HT-29 (cell line): ENCODE measurements around the gene PEX10. TPM values are rescaled to one million over a fixed set of nuclear protein-coding genes. Genes with fewer than 3 reads are reported as not detected.
A peak's percentile ranks its signal among the peaks of the same experiment; 100 is the strongest.

ENCODE experiments used
- DNase-seq: peaks from one replicate; pipeline ENCODE4 v3.0.0-alpha.2; 2015; ENCODE audit warnings: low spot score
- total RNA-seq: library from RNA; depleted of rRNA; stranded (reverse); fragments of >200 nt; shearing (Covaris generic); gene quantifications from 2 replicates; pipeline ENCODE4 v1.2.3, GENCODE V29; 2014

Gene PEX10
- total RNA-seq, 1 experiment from 2014 or later, result 72.2 TPM

DNA sequence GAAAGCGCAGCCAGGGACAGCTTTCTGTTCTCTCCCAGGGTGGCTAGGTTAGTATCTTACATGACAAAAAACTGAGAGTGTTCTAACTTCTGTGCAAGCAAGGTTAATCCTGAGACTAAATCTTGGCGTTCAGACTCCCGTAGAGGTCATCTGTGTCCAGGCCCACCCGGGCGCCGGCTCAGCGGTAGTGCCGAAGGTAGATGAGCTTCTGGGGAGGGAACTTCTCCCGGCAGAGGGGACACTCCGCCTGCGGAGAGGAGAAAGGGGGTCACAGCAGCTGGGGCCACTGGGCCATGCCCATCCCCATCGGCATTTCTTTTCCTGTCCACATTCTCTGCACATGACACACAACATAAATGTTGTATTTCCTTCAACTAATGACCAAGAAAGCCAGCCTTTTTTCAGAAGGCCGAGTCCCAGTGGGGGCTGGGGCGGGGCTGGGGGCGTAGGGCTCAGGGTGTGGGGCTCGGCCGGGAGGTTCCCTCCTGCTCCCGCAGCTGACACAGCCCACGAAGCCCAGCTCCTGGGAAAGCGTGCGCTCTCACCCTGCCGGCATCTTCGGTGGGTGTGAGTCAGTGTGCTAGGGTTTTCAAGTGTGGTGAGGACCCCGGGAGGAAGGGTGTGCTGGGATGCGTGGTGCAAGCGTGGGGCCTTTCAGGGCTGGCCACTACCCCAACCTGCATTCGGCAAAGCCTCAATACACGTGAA is 6.6 kb downstream of the PEX10 start:
- DNase-seq, result no peak

DNA sequence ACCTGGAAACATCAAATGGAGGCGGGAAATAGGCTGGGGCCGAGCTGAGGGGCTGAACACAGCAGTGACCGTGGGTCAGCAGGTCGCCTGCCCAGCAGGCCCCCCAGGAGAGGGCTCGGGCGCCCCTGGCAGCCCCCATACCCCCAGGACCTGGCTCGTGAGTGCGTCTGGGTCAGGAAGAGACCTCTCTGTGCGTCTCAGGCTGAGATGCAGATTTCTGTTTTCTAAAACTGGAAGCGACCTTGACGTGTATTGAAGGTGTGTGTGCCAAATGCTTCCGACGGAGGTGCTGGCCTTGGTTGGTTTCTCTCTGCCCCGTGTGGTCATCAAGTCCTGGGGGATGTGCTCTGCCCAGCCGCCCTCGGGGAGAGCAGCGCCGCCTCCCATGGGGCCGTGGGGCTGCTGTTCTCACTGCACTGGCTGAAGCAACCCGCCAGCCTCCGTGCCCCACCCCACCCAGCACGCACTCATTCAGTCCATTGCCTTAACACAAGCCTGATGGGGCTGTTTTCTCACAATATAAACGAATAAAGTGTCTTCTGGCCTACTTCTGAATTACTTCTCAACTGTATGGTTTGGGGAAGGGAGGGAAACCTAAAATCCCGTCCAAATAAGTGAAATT is 7.4 kb downstream of the PEX10 start:
- DNase-seq, result no peak

DNA sequence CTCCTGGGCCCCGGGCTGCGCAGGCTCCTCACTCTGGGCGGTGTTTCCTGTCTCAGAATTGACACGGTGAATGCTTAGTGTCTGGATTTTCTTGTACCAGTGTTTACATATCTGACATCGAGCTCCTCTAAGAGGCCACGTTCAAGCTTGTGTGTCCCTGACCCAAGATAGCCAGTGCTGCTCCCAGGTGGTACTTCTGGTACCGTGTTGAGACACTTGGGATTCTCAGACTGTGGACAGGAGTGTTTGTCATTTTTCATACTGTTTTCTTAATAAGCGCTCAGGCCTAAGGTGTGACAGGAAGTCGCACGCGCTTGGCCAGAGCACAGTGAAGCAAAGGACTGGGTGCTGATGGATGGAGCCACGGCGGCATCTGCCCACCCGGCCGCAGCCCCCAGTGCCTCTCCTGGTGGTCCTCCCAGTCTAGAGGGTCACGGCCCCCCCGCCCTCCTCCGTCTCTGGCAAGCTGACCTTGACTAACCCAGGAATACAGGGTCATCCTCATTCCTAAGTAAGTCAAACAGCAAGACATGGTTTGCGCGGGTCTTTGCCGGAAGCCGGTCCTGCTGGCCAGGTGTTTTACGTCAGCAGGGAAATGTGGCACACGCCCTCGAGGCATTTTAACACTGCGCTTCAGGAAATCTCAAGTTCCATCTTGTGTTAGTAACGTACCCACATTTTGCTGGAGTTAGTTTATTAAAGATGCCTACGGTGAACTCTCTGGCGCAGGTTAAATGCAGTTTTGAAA is 8.0 kb downstream of the PEX10 start:
- no peak for DNase-seq

GRCh38 chr1:2403273-2403672 is 9.1 kb downstream of the PEX10 start:
- DNase-seq, result no peak

DNA sequence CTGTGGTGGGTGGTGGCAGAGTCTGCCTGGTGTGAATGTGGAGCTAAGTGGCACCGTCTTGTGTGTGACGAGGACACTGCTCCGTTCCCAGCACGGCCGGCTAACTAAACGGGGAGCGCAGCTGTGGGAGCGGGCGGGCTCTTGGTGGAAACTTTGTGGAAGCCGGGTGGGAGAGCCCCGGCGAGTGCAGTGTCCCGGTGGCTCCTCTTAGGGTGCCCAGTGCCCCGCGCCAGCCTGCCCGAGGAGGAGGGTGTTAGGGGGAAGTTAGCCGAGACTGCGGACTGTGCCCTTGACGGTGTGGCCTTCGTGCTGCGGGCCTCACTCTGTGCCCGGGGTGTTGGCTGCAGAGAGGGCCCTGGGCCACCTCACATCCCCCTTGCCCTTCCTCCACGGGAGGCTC is 9.9 kb downstream of the PEX10 start:
- DNase-seq, result no peak

GRCh38 chr1:2400950-2401649 is 11.3 kb downstream of the PEX10 start:
- no peak for DNase-seq

DNA sequence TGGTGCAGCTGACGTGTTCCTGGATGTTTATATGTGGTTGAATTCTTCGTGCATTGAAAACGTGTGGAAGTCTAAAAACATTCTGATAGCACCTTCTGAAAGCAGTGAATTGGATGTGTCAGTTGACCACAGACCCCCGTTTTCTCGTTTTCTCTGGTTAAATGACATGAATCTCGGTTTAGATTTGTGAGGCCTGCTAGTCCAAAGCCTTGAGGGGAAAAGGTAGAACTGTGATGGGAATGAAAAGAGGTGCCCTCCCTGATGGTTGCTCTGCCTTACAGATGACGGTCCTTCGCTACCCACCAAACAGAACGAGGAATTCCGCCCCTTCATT is 11.8 kb downstream of the PEX10 start:
- no peak for DNase-seq

DNA sequence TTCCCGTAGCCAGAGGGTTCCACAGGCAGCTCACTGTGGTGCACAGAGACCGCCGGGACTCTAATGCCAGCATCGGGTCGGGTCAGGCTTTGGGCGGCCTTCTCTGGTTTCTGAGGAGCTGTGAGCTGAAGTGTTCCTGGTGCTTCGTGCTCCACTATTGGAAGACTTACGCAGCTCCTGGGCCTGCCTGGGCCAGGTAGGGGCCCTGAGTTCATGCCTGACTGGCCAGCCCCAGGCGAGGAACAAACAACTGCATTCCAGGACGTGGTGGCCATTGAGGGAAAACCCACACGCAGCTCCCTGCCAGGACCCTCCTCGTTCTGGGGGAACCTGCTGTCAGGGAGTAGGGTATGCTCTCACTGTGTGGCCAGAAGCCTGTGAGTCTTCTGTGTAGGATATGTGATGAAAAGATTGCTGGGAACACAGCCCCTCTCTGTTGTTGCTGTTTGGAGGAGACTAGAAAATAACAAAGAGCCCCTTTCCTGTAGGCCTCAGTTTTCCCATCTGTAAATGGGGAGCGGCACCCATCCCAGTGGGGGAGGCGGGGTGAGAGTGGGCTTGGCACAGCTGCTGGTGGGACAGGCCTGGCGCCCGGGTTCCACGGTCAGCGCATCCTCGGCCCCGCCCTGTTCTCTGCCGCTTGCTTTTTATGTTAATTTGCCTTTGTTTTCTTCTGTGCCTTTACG is 12.3 kb downstream of the PEX10 start:
- DNase-seq, result no peak

GRCh38 chr1:2398871-2399270 is 13.5 kb downstream of the PEX10 start:
- no peak for DNase-seq

- no peak for DNase-seq
Measured at GRCh38 chr1:2397007-2397679, 15.2 kb downstream of the PEX10 start.

DNA sequence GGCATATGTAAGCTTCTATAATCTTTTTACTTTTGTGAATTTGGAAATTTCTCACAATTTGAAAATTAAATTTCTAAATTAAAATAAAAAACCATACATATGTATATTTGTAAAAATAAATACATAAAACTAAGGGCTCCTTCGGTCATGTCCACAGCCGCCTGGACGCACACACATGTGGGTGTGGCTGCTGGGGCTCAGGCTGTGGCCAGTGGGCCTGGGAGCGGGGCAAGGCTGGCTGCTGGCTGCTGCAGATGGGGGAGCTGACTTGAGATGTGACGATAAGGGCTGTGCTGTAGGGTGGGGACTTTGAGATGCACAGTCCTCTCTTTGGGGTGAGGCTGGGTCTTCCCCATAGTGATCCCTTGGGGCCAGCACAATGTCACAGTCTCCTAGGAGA is 15.9 kb downstream of the PEX10 start:
- DNase-seq, result no peak

DNA sequence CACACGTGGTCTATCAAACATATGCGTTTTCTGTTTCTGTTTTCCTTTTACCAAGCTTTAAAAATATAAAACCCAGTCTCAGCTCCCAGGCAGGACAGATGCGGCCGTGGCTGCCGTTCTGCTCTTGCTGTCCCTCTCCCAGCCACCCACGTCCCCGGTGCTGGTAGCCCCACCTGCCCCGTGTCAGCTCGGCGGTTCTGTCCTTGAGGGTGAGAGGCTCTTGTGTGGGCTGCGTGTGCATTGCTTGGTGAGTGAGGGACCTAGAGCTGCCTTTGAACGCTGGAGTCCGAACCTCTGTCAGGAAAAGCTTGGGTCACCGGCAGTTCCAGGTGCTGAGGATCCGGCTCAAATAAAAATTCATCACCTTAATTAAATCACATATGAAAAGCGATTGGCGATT is 16.3 kb downstream of the PEX10 start:
- DNase-seq, result no peak

GRCh38 chr1:2395245-2395644 is 17.1 kb downstream of the PEX10 start:
- DNase-seq, result no peak

GRCh38 chr1:2394761-2395160 is 17.6 kb downstream of the PEX10 start:
- no peak for DNase-seq

GRCh38 chr1:2394220-2394619 is 18.1 kb downstream of the PEX10 start:
- DNase-seq, result no peak

- no peak for DNase-seq
Measured at GRCh38 chr1:2393471-2393877, 18.9 kb downstream of the PEX10 start.

DNA sequence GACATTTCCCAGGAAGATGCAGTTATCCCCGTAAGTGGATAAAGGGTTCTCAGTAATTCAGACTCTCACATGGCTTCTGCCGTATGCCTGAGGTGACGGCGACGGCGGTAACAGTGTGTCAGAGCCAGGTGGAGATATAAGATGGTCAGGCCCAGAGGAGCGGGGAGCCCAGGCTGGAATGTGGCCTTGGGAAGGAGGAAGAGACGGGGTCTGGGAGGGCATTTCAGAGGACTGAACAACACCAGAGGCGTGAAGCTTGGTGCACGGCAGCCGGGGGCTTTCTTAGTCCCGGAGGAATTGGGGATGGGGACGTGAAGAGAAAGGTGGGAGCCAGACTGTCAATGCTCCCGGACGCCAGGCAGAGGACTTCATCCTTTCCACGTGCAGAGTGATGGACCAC is 19.7 kb downstream of the PEX10 start:
- no peak for DNase-seq

DNA sequence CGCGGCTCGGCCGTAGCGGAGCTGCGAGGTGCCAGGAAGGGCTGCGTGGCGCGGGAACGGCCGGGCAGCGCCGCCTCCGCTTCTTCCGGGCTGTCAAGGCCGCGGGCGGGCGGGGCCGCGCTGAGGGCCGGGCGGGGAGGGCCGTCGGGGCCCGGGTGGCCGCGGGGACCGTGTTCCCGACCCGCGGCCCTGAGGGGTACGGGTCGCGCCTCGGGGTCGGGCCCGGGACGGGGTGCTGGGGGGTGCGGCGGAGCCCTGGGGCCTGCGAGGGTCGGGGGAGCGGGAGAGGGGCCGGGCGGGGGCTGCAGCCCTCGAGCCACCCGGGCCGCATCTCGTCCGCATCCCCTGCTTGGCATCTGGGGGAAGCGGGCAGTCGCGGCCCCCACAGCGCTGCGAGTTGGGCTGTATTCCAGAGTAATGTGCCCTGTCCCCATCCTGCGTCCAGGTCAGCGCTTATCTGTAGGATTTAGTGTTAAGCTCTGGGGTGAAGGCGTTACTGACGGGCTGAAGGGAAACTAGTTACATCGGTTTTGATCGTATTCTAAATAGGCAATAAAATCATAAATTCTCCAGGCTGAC is 20.3 kb downstream of the PEX10 start:
- no peak for DNase-seq

DNA sequence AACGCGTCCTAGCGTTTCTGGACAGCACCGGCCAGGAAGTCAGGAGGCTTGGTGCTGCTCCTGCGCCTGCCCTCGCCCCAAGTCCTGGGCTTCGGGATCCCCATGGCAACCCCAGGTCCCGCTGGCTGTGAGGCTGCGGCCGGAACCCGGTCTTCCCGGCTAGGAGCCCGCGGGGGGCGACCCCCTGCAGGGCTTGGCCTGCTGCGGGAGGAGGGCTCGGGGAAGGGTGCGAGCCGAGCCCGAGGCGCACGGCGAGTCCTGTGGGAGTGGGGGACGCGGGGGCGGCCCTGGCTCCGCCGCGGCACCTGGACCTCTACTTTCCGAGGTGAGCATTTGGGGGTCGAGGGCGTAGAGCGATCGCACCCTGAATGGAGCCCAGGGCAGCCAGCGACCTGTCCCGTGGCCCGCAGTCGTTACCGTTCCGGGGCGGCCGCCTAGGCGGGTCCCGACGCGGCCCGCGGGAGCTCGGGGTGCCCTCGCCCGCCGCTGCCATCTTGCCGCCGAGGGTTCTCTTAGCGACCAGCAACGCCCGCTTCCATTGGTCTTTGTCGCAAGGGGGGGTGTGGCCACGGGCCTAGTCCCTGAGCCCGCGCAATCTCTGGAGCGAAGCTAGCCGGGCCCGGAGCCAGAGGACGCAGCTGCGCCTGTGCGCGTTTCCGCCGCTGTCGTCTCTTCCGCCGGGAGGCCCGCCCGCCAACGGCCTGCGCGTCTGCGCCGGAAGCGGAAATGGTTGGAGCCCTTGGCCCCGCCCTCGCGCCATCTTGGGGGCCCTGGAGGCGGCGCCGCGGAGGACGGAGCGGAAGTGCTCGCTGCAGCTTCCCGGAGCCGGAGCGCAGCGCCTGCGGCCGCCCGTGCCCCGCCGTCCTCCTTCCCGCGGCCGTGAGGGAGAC is 21.1 kb downstream of the PEX10 start, which contains the start of the genes MORN1 and RER1:
Gene MORN1 (minus strand): TSS at position 514 of the 890 bp plus-strand sequence. CDS start 21 bp downstream, at position 493.
Gene RER1 (plus strand): TSS at position 801 of the 890 bp plus-strand sequence. CDS start 3,950 bp downstream, outside the sequence.
- DNase-seq, result peak; percentile 98
